ENCODE data around the gene DISC1. TPM values are rescaled to one million over a fixed set of nuclear protein-coding genes. Genes with fewer than 3 reads are reported as not detected.

The DISC1 gene
- total RNA-seq, 1 experiment from 2014 or later: 1.8 TPM

DNA sequence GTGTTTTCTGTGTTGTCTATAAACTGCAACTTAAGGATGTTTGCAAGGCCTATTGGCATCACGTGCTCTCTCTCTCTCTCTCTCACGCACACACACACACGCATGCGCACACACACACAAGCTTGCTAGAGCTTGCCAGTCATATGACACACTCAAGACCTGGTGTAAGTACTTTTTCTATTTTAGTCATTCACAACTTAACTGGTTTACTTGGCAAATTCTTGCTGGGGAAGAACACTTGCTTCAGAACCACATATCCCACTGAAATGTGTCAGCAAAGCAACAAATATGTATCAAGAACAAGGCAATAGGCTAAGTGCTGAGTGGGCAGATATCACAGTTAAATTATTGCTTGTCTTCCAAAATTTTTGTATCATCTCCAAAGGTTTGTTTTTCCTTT, 107.8 kb downstream of the DISC1 start:
- no TSS peak for BruUV-seq (replicated peaks)
- intact Hi-C loops (cut with micrococcal nuclease; ENCODE audit: unreplicated experiment): no loop called here
- H3K27me3 ChIP-seq (replicated peaks; ENCODE audit: insufficient read depth, low read depth, low read length, poor library complexity): no peaks in the 10 kb centered on the region
- TF ChIP-seq EZH2 (IDR thresholded peaks at IDR 0.05; ENCODE audit: borderline replicate concordance, low read depth, low read length, poor library complexity, severe bottlenecking): no peak
- TF ChIP-seq, protein P1, sequence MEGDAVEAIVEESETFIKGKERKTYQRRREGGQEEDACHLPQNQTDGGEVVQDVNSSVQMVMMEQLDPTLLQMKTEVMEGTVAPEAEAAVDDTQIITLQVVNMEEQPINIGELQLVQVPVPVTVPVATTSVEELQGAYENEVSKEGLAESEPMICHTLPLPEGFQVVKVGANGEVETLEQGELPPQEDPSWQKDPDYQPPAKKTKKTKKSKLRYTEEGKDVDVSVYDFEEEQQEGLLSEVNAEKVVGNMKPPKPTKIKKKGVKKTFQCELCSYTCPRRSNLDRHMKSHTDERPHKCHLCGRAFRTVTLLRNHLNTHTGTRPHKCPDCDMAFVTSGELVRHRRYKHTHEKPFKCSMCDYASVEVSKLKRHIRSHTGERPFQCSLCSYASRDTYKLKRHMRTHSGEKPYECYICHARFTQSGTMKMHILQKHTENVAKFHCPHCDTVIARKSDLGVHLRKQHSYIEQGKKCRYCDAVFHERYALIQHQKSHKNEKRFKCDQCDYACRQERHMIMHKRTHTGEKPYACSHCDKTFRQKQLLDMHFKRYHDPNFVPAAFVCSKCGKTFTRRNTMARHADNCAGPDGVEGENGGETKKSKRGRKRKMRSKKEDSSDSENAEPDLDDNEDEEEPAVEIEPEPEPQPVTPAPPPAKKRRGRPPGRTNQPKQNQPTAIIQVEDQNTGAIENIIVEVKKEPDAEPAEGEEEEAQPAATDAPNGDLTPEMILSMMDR (conservative IDR thresholded peaks at IDR 0.05; ENCODE audit: low read depth, low read length): no peak
- H3K4me1 ChIP-seq (ENCODE audit: insufficient read depth, low read length, poor library complexity, severe bottlenecking): no peaks in the 10 kb centered on the region
- ChIA-PET CTCF (no interaction called here), POLR2A (ENCODE audit: low non-redundant PET) (no interaction called here)
- H3K36me3 ChIP-seq (ENCODE audit: insufficient read depth, low read length, poor library complexity, severe bottlenecking): no peaks in the 10 kb centered on the region
- H3K9me3 ChIP-seq (ENCODE audit: low read depth, low read length, poor library complexity, severe bottlenecking): no peaks in the 10 kb centered on the region
- no peak overlapping the region for H3K27ac ChIP-seq (ENCODE audit: low read depth, low read length, poor library complexity, severe bottlenecking)
- no peak for DNase-seq (ENCODE audit: low spot score)
- no peak overlapping the region for H3K4me3 ChIP-seq (ENCODE audit: low read depth, low read length, poor library complexity, severe bottlenecking)

DNA sequence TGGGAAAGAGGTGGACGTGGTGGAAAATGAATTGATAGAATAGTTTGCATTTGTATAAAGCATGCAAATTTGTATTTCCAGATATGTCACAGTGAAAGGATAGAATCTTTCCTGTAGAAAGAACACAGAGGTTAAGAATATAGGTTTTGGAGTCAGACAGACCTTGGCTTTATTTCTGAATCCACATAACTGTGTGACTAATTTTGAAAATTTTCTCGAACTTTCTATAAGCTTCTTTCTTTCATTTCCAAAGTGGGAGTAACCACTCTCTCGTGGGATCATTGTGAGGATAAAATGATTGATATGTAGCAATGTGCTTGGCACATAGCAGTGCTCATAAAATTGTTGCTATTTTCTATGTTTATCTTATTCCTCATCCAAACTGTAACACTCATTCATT, 108.8 kb downstream of the DISC1 start:
- no peak overlapping the region for H3K27ac ChIP-seq (ENCODE audit: low read depth, low read length, poor library complexity, severe bottlenecking)
- DNase-seq (ENCODE audit: low spot score): no peak
- TF ChIP-seq, protein P1 (conservative IDR thresholded peaks at IDR 0.05; ENCODE audit: low read depth, low read length): no peak
- CTCF ChIA-PET: no interaction called here
- H3K4me3 ChIP-seq (ENCODE audit: low read depth, low read length, poor library complexity, severe bottlenecking): no peak overlapping the region
- no peaks in the 10 kb centered on the region for H3K27me3 ChIP-seq (replicated peaks; ENCODE audit: insufficient read depth, low read depth, low read length, poor library complexity)
- POLR2A ChIA-PET (ENCODE audit: low non-redundant PET): no interaction called here
- no peaks in the 10 kb centered on the region for H3K4me1 ChIP-seq (ENCODE audit: insufficient read depth, low read length, poor library complexity, severe bottlenecking)
- intact Hi-C loops (cut with micrococcal nuclease; ENCODE audit: unreplicated experiment): no loop called here
- no TSS peak for BruUV-seq (replicated peaks)
- no peaks in the 10 kb centered on the region for H3K36me3 ChIP-seq (ENCODE audit: insufficient read depth, low read length, poor library complexity, severe bottlenecking)
- H3K9me3 ChIP-seq (ENCODE audit: low read depth, low read length, poor library complexity, severe bottlenecking): no peaks in the 10 kb centered on the region

DNA sequence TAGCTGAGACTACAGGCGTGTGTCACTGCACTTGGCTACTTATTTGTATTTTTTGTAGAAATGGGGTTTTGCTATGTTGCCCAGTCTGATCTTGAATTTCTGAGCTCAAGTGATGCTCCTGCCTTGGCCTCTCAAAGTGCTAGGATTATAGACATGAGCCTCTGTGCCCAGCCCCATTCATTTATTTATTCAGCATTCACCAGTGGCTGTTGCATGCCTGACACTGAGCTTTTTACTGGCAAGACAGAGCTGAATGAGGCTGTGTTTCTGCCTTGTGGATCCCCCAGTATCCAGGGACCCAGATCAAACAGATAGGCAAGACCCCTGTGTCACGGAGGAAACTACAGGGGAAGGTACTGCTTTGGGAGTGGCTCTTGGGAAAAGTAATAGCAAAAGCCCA, 109.4 kb downstream of the DISC1 start:
- H3K4me1 ChIP-seq (ENCODE audit: insufficient read depth, low read length, poor library complexity, severe bottlenecking): no peaks in the 10 kb centered on the region
- H3K4me3 ChIP-seq (ENCODE audit: low read depth, low read length, poor library complexity, severe bottlenecking): no peak overlapping the region
- BruUV-seq (replicated peaks): no TSS peak
- TF ChIP-seq, protein P1 (conservative IDR thresholded peaks at IDR 0.05; ENCODE audit: low read depth, low read length): no peak
- TF ChIP-seq EZH2 (IDR thresholded peaks at IDR 0.05; ENCODE audit: borderline replicate concordance, low read depth, low read length, poor library complexity, severe bottlenecking): no peak
- no peaks in the 10 kb centered on the region for H3K27me3 ChIP-seq (replicated peaks; ENCODE audit: insufficient read depth, low read depth, low read length, poor library complexity)
- H3K9me3 ChIP-seq (ENCODE audit: low read depth, low read length, poor library complexity, severe bottlenecking): no peaks in the 10 kb centered on the region
- POLR2A ChIA-PET (ENCODE audit: low non-redundant PET): no interaction called here
- H3K36me3 ChIP-seq (ENCODE audit: insufficient read depth, low read length, poor library complexity, severe bottlenecking): no peaks in the 10 kb centered on the region
- intact Hi-C loops (cut with micrococcal nuclease; ENCODE audit: unreplicated experiment): no loop called here
- CTCF ChIA-PET: no interaction called here
- DNase-seq (ENCODE audit: low spot score): no peak
- H3K27ac ChIP-seq (ENCODE audit: low read depth, low read length, poor library complexity, severe bottlenecking): no peak overlapping the region
